ENCODE data around the gene DIP2A.

The DIP2A gene

GRCh38 chr21:46458315-46459023 is at the start of gene DIP2A:
Gene DIP2A (plus strand): TSS chr21:46458891. CDS start chr21:46459132, 241 bp downstream.
- peak; percentile 100 for DNase-seq (ENCODE audit: low spot score)

- no peak for DNase-seq (ENCODE audit: low spot score)
Observed at GRCh38 chr21:46409641-46410406, 48.9 kb upstream of the DIP2A start.

GRCh38 chr21:46410516-46410915 is 48.2 kb upstream of the DIP2A start:
- DNase-seq (ENCODE audit: low spot score): no peak

- no peak for DNase-seq (ENCODE audit: low spot score)
Observed at GRCh38 chr21:46411236-46411635, 47.5 kb upstream of the DIP2A start.

GRCh38 chr21:46411691-46412090 is 47.0 kb upstream of the DIP2A start:
- no peak for DNase-seq (ENCODE audit: low spot score)

GRCh38 chr21:46412521-46413364 is 45.9 kb upstream of the DIP2A start:
- no peak for DNase-seq (ENCODE audit: low spot score)

- DNase-seq (ENCODE audit: low spot score): no peak
Observed at GRCh38 chr21:46413365-46413696, 45.4 kb upstream of the DIP2A start.

GRCh38 chr21:46414965-46415275 is 43.8 kb upstream of the DIP2A start:
- DNase-seq (ENCODE audit: low spot score): no peak

- no peak for DNase-seq (ENCODE audit: low spot score)
Observed at GRCh38 chr21:46416551-46416950, 42.1 kb upstream of the DIP2A start.

- no peak for DNase-seq (ENCODE audit: low spot score)
Observed at GRCh38 chr21:46418265-46418946, 40.3 kb upstream of the DIP2A start.

- no peak for DNase-seq (ENCODE audit: low spot score)
Observed at GRCh38 chr21:46420241-46421190, 38.2 kb upstream of the DIP2A start.

GRCh38 chr21:46421191-46421750 is 37.4 kb upstream of the DIP2A start:
- DNase-seq (ENCODE audit: low spot score): no peak

- DNase-seq (ENCODE audit: low spot score): no peak
Observed at GRCh38 chr21:46421756-46422555, 36.7 kb upstream of the DIP2A start.

GRCh38 chr21:46422636-46423241 is 36.0 kb upstream of the DIP2A start:
- DNase-seq (ENCODE audit: low spot score): no peak

GRCh38 chr21:46423546-46424038 is 35.1 kb upstream of the DIP2A start:
- no peak for DNase-seq (ENCODE audit: low spot score)

GRCh38 chr21:46424039-46424591 is 34.6 kb upstream of the DIP2A start:
- DNase-seq (ENCODE audit: low spot score): no peak

GRCh38 chr21:46424621-46425020 is 34.1 kb upstream of the DIP2A start:
- DNase-seq (ENCODE audit: low spot score): no peak

GRCh38 chr21:46425041-46425440 is 33.6 kb upstream of the DIP2A start:
- DNase-seq (ENCODE audit: low spot score): no peak

GRCh38 chr21:46425571-46425970 is 33.1 kb upstream of the DIP2A start:
- DNase-seq (ENCODE audit: low spot score): no peak

Measured in germinal center (tissue), 1 donor.